GM19397 (cell line): Measurements from ENCODE around the gene MUC2.

Source experiments
- ATAC-seq: cut with Tn5 transposase; IDR thresholded peaks from one replicate; pipeline ENCODE4 v1.9.1; 2021; ENCODE audit warnings: mild to moderate bottlenecking, moderate library complexity; ENCODE audit not compliant: unreplicated experiment

Gene MUC2

DNA sequence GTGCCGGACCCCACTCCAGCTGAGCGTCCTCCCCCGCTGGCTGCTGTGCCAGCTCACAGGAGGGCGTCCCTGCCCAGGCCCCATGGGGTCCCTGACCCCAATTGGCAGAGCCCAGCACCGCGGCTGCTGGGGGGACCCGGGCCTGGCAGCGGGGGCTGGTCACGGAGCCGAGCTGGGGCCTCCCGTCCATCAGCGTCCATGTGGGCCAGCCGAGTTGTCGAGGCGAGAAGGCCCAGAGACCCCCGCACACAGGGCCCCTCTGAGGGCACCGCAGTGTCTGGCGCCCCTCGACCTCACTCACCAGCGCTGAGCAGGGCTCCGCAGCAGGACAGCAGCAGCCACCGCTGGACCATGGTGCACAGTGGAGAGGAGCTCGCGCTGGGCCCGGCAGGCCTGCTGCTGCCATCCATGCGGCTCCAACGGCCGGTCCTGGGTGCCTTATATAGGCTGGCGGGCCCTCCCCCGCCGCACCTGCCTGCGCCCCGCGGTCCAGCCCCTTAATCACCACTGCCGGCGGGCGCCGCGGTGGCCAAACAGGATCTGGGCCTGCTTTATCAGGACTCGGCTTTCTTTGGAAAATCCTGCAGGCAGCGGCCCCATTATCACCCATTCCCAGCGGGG, 38.3 kb upstream of the MUC2 start, which contains the start of gene MUC6:
Gene MUC6, minus strand, starts transcription at position 416 of the 621 bp plus-strand sequence. Its CDS starts 63 bp downstream, at position 353.
- ATAC-seq = no peak

DNA sequence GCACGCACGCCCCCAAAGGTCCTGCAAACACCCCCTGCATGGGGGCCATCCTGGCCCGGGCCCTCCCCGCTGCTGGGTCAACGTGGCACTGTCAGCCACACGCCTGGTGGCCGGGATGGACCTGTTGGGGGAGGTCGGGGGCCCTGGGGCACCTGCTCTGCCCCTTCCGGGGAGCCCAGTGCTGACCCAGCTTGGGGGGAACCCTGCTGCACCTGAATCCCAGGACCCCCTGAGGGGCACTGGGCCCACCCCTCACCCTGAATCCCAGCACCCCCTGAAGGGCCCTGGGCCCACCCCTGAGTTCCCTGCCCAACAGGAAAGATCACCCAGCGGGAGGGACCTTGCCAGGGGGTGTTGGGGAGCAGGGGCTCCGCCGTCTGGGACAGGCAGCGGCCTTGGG, 37.7 kb upstream of the MUC2 start:
- no peak for ATAC-seq

DNA sequence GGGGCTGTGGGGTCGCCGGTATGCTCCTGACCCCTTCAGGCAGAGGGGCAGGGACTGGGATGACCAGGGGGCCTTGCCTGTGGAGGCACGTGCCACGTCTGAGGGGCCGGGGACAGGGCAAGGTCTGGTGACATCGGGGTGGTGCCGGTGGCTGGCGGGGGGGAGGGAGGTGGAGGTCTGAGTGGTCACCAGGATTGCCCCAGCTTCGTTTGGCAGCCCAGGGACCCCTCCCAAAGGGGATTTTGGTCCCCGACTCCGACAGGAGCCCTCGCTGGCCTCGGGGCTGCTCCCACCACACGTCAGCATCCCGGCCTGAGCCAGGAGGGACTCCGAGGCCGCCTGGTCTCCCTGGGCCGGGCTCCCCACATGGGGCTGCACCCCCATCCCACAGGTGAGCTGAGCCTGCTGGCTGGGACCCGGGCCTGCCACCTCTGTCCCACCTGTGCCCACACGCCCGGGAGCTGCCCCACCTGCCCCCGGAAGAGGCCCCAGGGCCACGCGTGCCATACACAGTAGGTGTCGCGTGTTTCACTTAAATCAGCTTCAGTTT, 37.1 kb upstream of the MUC2 start:
- no peak for ATAC-seq

DNA sequence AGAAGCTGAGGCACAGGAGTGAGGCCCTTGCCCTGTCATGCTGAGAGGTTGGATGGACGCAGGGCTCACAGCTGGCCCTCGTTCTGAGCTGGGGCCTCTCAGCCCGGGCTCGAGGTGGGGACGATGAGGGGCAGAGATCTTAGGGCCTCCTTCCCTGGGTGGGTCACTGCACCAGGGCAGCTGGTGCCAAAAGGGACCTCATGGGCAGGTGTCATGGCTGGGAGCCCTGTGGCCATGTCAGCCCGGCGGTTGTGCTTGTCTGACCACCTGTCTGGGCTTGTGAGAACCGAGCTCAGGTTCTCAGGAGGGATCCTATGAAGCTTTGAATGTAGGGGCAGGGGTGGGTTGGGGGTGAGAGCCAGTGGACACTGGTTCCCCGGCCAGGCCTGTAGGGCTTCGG, 36.3 kb upstream of the MUC2 start:
- ATAC-seq = no peak

DNA sequence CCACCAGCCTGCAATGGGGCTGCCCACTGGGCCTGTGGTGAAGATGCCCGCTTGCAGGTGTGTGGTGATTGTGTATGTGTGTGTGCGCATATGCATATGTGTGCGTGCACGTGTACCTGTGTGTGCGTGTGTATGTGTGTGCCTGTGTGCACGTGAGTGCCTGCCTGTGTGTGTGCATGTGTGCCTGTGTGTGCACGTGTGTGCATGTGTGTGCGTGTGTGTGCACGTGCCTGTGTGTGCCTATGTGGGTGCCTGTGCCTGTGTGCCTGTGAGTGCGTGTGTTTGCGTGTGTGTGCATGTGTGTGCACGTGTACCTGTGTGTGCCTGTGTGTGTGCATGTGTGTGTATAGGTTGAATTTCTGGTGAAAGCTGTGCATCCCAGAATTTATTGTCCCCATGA, 35.8 kb upstream of the MUC2 start:
- ATAC-seq = no peak

DNA sequence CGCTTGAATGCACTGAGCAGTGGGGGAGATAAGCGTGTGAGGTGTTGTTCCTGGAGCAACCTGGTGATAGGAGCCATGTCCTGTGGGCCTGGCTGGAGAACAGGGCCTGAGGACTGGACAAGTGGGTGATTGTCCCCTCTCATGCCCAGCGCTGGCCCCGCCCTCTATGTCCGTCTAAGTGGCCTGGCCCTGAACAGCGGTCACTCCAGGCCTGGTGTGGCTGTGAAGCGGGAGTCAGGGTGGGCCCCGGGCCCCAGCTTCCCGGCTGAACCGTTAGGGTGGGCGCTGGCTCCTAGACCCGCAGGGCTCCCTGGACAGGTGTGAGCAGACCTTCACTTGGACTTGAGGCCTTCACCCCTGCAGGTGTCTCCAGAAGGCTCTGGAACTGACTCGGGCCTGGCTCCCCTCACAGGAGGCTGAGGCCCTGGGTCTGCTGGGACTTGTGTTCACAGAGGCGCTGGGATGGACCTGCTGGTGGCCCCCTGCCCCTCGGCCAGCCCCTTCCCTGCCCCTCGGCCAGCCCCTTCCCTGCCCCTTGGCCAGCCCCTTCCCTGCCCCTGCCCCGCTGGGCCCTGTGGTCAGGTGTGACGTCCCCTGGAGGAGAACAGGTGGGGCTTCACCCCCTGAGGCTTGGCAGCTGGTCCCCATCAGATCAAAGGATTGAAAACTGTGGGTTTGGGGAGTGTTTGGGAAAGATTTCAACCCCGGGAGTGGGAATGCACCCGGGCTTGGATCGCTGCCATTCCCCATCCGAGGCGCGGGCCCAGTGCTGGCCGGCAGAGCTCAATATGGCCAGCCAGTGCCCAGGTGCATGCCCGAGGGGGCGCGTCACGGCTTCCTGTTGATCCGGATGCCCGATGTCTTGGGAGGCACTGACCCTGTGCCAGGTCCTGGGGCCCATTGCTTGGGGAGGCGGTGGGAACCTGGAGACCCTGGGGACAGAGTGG, 34.9 kb upstream of the MUC2 start:
- no peak for ATAC-seq

DNA sequence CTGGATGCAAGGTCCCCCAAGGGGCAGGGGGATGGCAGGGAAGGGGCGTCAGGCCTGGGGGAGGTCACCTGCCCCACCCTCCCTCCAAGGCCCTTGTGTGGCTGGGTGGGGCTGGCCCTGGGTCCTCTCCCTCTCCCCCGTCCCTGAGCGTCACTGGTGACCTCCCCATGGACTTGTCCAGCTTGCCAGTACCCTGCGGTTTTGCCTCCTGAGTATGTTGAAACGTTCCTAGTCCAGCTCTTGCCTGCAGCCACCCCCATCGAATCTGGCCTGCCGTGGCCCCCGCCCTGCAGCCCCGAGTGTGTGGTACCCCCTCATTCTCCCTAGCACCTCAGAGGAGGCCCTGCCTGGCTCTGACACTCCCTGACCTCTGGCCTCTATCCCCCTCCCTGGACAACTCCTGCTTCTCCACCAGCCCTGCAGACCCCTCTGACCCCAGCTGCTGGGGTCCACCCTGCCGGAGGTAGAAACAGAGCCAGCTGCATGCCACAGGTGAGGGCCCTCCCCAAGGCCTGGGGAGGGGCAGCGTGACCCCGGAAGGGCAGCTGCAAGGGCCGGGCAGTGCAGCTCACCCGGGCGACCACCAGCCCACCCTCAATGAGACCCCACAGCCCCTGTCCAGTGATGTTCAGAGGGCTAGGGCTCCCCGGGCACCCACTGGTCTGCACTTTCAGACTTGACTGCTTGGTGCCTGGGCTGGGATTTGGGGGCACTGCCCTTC, 34.1 kb upstream of the MUC2 start:
- ATAC-seq = no peak

DNA sequence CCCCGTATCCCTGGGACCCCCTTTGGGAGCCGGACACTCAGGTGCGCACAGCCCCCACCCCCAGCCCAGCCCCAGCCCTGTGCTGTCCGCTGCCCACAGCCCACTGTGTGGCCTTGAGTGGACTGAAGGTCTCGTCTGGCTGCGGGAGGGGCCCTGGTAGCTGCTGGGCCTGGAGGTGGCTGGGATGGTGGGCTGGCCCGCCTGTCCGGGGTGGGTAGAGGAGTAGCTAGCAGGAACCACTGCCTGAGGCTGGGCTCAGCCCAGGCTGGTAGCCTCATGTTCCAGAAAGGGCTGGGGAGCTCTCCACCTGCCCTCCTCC, 33.6 kb upstream of the MUC2 start:
- no peak for ATAC-seq

DNA sequence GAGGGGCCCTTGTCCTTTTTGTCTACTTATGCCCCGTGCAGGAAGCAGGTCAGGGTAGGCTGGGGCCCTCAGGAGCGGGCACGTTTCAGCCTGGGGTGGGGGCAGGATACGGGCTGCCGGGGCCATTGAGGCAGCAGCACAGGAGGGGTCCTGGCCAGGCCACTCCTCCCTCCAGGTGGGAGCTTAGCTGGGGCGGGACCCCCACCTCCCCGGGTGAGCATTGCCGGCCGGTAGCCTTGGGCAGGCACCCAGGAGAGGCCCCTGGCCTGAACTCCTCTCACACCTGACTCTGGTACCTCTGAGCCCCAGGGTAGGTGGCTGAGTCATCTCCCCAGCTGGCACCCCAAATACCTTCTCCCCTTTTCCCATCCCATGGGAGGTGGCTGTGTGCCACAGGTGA, 33.2 kb upstream of the MUC2 start:
- ATAC-seq = no peak

DNA sequence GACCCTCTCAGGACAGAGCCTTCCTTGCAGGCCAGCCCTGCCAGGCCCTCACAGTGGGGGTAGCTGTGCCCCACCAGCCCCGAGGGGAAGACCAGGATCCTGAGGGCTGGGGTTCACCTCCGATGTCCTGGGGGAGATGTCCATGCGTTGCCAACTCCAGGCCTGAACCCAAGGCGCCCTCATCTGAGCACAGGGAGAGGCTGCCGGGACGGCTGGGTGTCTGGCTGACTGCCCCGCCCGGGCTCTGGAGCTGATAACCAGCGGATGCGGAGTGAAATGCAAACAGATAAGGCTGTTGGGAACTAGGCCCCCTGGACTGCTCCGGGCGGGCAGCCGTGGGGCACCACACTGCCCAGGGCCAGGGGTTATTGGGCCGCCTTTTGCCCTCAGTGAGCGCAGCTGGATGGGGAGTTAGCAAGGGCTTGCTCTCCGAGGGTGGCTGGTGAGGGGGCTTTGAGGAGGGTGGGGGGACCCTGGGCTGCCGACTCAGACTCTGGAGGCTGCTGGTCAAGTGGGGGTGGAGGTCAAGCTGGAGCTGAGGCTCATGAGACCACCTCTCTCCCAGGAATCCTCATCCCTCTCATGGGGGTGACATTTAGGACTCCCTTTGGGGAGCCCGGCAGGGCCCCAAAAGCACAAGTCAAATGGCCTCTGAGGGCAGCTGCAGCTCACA, 32.6 kb upstream of the MUC2 start:
- no peak for ATAC-seq

DNA sequence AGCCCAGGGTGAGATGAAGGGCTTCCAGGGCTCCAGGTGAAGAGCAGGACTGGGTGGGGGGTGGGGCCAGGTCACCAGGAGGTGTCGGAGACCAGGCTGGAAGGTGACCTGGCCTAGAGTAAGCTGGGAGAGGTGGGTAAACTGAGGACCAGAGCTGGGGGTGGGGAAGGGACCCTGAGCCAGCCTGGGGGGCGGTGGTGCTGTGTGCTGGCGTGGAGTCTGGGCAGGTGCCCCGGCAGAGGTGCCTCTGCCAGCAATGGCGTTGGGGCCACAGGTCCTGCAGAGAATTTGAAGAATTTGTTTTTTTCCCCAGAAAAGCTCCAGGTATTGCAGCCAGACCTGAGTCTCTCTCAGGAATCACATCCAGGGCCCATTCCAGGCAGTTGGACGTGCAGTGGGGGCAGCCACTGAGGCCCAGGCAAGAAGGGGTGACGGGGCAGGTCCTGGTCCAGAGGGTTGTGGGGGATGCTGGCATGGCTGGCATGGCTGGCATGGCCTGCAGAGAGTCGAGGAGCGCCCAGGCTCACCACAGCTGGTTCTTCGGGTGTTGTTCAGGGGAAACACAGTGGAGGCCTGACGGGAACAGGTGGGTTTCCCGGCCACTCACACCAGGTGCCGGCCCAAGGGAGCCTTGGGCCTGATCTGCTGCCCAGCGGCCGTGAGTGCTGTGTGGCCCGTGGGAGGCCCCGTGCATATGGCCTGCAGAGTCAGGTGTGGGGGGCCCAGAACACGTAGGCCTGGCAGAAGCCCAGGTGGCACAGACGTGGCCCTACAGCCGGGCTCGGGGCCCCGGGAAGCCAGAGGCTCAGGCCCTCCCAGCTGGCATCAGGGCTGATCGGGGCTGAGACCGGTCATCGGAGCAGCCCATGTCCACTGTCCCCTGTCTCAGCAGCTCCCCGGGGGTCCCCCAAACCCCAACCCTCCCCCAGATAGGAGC, 31.8 kb upstream of the MUC2 start:
- no peak for ATAC-seq

DNA sequence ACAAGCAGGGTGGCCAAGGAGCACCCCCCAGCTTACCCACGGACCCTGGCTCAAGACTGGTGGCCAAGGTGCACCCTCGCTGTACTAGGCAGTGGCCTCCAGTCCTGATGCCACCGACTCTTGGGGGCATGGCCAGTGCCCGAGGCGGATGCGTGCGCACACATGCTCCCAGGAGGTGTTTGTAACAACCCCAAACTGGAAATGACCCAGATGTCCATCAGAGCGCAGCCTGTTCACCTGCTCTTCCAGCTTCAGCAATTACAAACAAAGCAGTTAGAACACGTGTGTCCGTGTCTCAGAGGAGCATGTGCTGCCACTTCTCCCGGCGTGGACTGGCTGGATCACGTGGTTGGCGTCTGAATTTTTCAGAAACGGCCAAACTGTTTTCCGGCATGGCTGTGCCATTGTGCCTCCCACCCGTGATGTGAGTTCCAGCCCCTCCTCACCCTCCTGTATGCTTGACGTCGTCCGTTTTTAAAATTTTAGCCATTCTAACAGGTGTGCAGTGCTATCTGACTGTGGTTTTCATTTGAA, 31.0 kb upstream of the MUC2 start:
- ATAC-seq = no peak

DNA sequence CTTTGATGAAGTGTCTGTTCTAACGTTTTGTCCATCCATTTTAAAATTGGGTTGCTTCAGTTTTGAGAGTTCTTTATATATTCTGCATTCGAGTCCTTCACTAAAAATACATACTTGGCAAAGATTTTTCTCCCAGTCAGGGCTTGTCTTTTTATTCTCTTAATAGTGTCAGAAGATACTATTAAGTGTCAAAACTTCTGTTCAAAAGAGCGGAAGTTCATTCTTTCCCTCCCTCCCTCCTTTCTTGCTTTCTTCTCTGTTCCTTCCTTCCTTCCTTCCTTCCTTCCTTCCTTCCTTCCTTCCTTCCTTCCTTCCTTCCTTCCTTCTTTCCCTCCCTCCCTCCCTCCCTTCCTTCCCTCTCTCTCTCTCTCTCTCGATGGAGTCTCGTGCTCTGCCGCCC, 30.5 kb upstream of the MUC2 start:
- no peak for ATAC-seq

DNA sequence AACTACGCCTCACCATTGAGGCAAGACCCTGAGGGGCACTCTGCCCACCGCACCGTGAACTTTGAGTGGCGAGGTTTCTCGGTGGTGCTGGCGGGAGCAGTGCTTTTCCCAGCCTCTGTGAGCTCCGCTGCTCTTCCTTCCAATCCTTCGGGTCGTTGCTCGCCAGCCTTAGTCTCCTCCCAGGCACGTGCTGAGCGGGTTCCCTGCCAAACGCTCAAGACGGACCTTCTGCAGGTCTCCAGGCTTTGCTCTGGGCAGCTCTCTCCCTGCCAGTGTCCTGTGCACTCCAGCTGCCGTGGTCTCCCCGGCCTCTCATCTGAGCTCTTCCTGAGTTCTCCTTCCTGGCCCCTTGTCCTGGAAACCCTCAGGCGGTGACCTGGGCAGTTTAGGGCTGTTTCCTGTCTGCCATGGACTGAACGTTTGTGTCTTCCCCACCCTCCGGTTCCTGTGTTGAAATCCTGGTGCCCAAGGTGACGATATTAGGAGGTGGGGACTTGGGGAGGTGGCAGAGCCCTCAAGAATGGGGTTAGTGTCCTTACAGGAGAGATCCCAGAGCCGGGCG, 27.0 kb upstream of the MUC2 start:
- ATAC-seq = no peak

DNA sequence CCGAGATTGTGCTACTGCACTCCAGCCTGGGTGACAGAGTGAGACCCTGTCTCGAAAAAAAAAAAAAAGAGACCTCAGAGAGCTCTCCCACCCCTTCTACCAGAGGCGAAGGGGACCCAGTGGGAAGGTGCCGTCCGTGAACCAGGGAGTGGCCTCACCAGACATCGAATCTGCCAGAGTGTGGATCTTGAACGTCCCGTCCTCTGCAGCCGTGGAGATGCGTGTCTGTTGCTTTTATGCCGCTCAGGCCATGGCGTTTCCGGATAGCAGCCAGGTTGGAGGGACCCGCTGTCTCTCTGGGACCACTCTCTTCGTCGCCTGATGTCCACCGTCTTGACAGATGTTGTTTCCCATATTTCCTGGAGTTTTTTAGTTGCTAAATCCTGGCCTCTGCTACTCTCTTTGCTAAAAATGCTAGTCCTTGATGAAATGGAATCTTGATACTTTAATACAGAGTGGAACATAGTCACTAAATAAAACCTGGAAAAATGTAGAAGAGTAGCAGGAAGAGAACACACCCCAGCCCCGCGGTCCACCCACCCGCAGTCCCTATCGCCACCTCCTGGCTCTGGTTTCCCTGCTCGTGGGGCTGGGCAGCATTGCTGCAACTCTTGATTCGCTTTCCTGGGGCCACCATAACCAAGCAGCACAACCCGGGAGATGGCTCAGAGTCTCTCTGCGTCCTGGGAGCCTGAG, 26.2 kb upstream of the MUC2 start:
- ATAC-seq = no peak

DNA sequence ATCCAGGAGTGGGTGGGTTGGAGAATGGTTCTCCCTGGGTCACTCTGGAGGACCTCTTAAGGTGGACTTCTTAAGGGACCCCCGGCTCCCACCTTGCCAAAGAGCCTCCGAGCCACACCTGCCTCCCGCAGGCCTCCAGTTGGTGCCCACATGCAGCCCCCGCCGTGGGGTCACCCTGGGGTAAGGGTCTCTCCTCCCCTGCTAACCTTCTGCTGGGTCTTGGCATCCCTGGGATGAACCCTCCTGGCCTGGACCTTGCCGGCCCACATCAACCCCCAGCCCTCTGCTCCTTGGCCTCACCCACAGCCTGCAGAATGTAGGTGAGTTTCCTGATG, 25.6 kb upstream of the MUC2 start:
- ATAC-seq = no peak

DNA sequence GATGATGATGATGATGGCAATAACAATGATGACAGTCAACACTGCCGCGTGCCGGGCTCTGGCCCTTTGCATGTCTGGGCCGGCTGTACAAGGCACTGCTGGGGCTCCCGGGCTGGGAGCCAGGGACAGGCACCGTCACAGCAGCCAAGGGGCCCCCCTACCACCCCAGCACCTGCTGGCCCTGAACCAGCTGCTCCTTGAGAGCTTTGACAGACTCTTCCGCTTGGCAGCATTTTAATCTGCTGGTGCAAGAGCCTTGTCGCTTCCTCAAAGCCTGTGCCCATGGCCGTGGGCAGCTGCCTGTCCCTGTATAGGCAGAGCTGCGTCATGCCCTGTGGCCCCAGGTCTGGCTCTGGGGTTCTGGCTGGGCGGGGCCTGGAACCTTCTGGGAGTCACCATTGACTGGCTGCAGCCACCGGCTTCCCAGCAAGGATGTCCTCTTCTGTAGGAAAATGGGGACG, 25.2 kb upstream of the MUC2 start:
- no peak for ATAC-seq

DNA sequence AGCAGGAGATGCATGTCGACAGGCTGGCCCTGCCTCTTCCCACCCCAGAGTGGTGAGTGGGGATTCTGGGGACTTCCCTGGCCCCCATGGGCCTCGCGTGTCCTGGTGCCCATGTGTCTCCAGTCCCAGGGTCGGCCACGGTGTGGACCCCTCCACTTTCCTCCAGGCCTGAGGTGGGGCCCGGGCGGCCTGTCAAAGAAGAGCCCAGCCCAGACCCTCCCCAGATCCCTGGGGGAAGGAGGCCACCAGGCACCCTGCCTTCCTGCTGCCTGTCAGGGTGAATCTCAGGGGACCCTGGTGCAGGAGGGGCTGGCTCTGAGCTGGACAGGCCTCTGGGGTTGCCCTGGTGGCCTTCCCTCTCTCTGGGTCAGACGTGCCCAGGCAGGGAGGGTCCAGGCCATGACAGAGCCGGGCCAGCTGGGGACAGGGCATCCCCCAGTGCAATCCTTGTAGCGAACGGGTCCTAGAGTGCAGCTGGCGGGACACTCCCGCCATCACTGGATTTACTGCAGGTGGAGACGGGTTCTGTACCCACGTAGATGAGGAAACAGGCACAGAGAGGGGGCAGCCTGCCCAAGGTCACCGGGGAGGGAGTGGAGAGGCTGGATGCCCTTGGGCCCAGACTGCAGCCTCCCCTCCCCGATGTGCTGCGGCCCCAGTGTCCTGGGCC, 24.6 kb upstream of the MUC2 start:
- ATAC-seq = no peak
